GM12864 (cell line): Measurements from ENCODE around the gene HCAR3.

Source experiments
- DNase-seq: peaks from one replicate; pipeline ENCODE4 v3.0.0-alpha.2; 2011; ENCODE audit warnings: low read depth
- H3K4me3 ChIP-seq: 2 replicates; pipeline ENCODE4 v1.5.1; 2011; ENCODE audit warnings: mild to moderate bottlenecking, low read depth, low read length, control low read depth
- CTCF ChIP-seq: IDR thresholded peaks from 2 replicates; pipeline ENCODE4 v1.5.1; 2011; ENCODE audit warnings: low read depth, mild to moderate bottlenecking, moderate library complexity, low read length, control low read depth, inconsistent platforms; ENCODE audit errors: missing control alignments

Gene HCAR3

GRCh38 chr12:122669397-122670070 lies 47.1 kb downstream of the HCAR3 start:
- DNase-seq, result no peak
- no peak overlapping the region for H3K4me3 ChIP-seq
- no peak for TF ChIP-seq CTCF

- no peak for TF ChIP-seq CTCF
- DNase-seq, result no peak
- no peak overlapping the region for H3K4me3 ChIP-seq
Observed at GRCh38 chr12:122668268-122668667, 48.3 kb downstream of the HCAR3 start.

- H3K4me3 ChIP-seq, result no peak overlapping the region
- DNase-seq, result no peak
- no peak for TF ChIP-seq CTCF
Observed at GRCh38 chr12:122665759-122666158, 50.9 kb downstream of the HCAR3 start.

GRCh38 chr12:122665349-122665748 lies 51.3 kb downstream of the HCAR3 start:
- H3K4me3 ChIP-seq, result no peak overlapping the region
- no peak for TF ChIP-seq CTCF

More at GRCh38 chr12:122665349-122665748, 51.3 kb downstream of the HCAR3 start:
- DNase-seq, result no peak
